OCI-LY7 (cell line): ENCODE measurements around the gene MED4. TPM values are rescaled to one million over a fixed set of nuclear protein-coding genes. Genes with fewer than 3 reads are reported as not detected.

Experiments
- BruUV-seq: library from RNA; stranded (reverse); fragments of 400-500 nt; replicated peaks from 2 replicates; lab custom pipeline; 2021; lab: Mats Ljungman, UMichigan
- CTCF ChIA-PET: fragments of 300-600 bp; sonication (Branson Sonifier 250); formaldehyde crosslinking; loops from one replicate; lab custom pipeline; 2022; ENCODE audit warnings: antibody characterized with exemption; ENCODE audit not compliant: unreplicated experiment; lab: Charles Lee
- POLR2A ChIA-PET: fragments of 300-600 bp; sonication (Branson Sonifier 250); formaldehyde crosslinking; loops from one replicate; lab custom pipeline; 2022; ENCODE audit warnings: antibody characterized with exemption; lab: Charles Lee
- DNase-seq: peaks from one replicate; pipeline ENCODE4 v3.0.0-alpha.2; 2015; ENCODE audit warnings: low spot score
- H2AFZ ChIP-seq: fragments of 200-600 bp; sonication (generic), shearing (Covaris generic); 2 replicates; pipeline ENCODE4 v1.6.1; 2014; ENCODE audit warnings: mild to moderate bottlenecking, antibody characterized with exemption, low read length, moderate library complexity
- H3K27ac ChIP-seq: fragments of 200-600 bp; sonication (generic); 2 replicates; pipeline ENCODE4 v1.5.1; 2014; ENCODE audit warnings: mixed run types, low read depth, mild to moderate bottlenecking, moderate library complexity, low read length, inconsistent platforms; ENCODE audit not compliant: poor library complexity, severe bottlenecking
- H3K36me3 ChIP-seq: fragments of 200-600 bp; sonication (generic); 2 replicates; pipeline ENCODE4 v1.6.1; 2014; ENCODE audit warnings: mild to moderate bottlenecking, antibody characterized with exemption, low read length, moderate library complexity, mixed read lengths; ENCODE audit not compliant: insufficient read depth
- H3K4me1 ChIP-seq: fragments of 200-600 bp; sonication (generic); 2 replicates; pipeline ENCODE4 v1.5.1; 2014; ENCODE audit warnings: mild to moderate bottlenecking, low read length; ENCODE audit not compliant: insufficient read depth, poor library complexity, severe bottlenecking
- H3K4me2 ChIP-seq: fragments of 200-600 bp; sonication (generic); 2 replicates; pipeline ENCODE4 v1.6.1; 2014; ENCODE audit warnings: mild to moderate bottlenecking, low read length
- H3K4me3 ChIP-seq: fragments of 200-600 bp; sonication (generic); 2 replicates; pipeline ENCODE4 v1.5.1; 2014; ENCODE audit warnings: mild to moderate bottlenecking, low read depth, low read length; ENCODE audit not compliant: poor library complexity, severe bottlenecking
- H3K79me2 ChIP-seq: fragments of 200-600 bp; sonication (generic); 2 replicates; pipeline ENCODE4 v1.6.1; 2016; ENCODE audit warnings: low read depth, mild to moderate bottlenecking, low read length, moderate library complexity, mixed read lengths; ENCODE audit not compliant: insufficient read depth
- H3K9me2 ChIP-seq: fragments of 200-600 bp; sonication (generic); 2 replicates; pipeline ENCODE4 v1.6.1; 2016; ENCODE audit warnings: mild to moderate bottlenecking, low read length, mixed read lengths; ENCODE audit not compliant: insufficient read depth
- H3K9me3 ChIP-seq: fragments of 200-600 bp; sonication (generic); 2 replicates; pipeline ENCODE4 v1.6.1; 2014; ENCODE audit warnings: mild to moderate bottlenecking, mixed run types, low read length, mixed read lengths
- H4K20me1 ChIP-seq: fragments of 200-600 bp; sonication (generic); 2 replicates; pipeline ENCODE4 v1.6.1; 2014; ENCODE audit warnings: mild to moderate bottlenecking, antibody characterized with exemption, low read length, moderate library complexity, mixed read lengths; ENCODE audit not compliant: insufficient read depth
- EZH2phosphoT487 ChIP-seq: fragments of 200-600 bp; sonication (generic); IDR thresholded peaks from 2 replicates; pipeline ENCODE4 v1.6.1; 2018; ENCODE audit warnings: low read depth, borderline replicate concordance, mild to moderate bottlenecking, mixed run types, antibody characterized with exemption, low read length, moderate library complexity, mixed read lengths
- intact Hi-C: fragments of 100-400 bp; cut with micrococcal nuclease; formaldehyde crosslinking; loops from one replicate; pipeline ENCODE4 v1.10.0; 2022; ENCODE audit not compliant: unreplicated experiment
- small RNA-seq: library from RNA; depleted of rRNA; stranded (forward); fragments of <200 nt; gene quantifications from one replicate; pipeline ENCODE3, GENCODE V24; 2014
- total RNA-seq, 2 experiments: library from RNA; depleted of rRNA in 1 of 2; stranded (reverse); fragments of >200 nt in 1 of 2; shearing (Covaris generic) in 1 of 2; gene quantifications; 2 replicates each; pipeline ENCODE4 v1.2.3, GENCODE V29; 2014 to 2022
- TF ChIP-seq, protein P1 (sequence below): fragments of 200-600 bp; sonication (generic); conservative IDR thresholded peaks from 2 replicates; pipeline ENCODE4 v1.5.1; 2014; ENCODE audit warnings: mild to moderate bottlenecking, antibody characterized with exemption, low read length, moderate library complexity, mixed read lengths

Gene MED4
- total RNA-seq, 2 experiments from 2014 or later = 31.1 to 57.0 TPM

DNA sequence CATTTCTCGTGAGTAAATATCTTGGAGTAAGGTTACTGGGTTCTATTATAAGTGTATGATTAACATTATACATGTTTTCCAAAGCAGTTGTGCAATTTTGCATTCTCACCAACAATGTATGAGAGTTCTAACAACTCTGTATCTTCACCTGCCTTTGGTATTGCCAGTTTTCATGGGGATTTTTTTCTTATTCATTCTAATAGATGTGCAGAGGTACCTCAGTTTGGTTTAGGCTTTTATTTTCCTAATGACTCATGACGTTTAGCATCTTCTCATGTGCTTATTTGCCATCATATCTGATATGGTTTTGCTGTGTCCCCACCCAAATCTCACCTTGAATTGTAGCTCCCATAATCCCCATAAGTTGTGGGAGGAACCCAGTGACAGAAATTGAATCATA, 65.0 kb downstream of the MED4 start:
- no peaks in the 10 kb centered on the region for H3K9me2 ChIP-seq
- H3K27ac ChIP-seq = no peak overlapping the region
- ChIA-PET CTCF (no interaction called here), POLR2A (no interaction called here)
- no peaks in the 10 kb centered on the region for H3K4me1 ChIP-seq
- no peaks in the 10 kb centered on the region for H4K20me1 ChIP-seq
- no peak overlapping the region for H3K4me3 ChIP-seq
- H2AFZ ChIP-seq = no peak overlapping the region
- DNase-seq = no peak
- intact Hi-C loops = no loop called here
- no TSS peak for BruUV-seq
- peaks cover 60% of the 10 kb centered on the region for H3K36me3 ChIP-seq
- no peaks in the 10 kb centered on the region for H3K79me2 ChIP-seq
- no peak overlapping the region for H3K4me2 ChIP-seq
- no peak for TF ChIP-seq EZH2phosphoT487
- TF ChIP-seq, protein P1, sequence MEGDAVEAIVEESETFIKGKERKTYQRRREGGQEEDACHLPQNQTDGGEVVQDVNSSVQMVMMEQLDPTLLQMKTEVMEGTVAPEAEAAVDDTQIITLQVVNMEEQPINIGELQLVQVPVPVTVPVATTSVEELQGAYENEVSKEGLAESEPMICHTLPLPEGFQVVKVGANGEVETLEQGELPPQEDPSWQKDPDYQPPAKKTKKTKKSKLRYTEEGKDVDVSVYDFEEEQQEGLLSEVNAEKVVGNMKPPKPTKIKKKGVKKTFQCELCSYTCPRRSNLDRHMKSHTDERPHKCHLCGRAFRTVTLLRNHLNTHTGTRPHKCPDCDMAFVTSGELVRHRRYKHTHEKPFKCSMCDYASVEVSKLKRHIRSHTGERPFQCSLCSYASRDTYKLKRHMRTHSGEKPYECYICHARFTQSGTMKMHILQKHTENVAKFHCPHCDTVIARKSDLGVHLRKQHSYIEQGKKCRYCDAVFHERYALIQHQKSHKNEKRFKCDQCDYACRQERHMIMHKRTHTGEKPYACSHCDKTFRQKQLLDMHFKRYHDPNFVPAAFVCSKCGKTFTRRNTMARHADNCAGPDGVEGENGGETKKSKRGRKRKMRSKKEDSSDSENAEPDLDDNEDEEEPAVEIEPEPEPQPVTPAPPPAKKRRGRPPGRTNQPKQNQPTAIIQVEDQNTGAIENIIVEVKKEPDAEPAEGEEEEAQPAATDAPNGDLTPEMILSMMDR = no peak
- peaks cover 35% of the 10 kb centered on the region; the same call in 1 of the 2 replicates for H3K9me3 ChIP-seq

DNA sequence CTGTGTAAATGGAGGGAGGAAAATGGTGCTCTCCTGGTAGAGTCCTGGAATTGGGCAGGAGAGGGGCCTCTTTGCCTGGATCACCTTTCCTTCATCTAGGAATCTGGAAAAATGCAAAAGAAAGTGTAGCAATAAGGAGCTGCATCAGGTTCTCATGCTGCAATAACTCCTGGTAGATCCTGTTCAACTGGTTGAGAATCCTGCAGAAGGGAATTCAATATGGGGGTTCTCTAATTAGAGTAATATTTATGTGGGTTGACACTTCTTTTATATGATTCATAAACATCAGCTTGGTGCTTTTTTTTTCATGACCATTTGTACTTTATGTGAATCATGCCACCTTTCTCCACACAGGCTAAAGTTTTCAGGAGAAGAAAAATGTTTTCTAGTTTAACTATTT, 66.8 kb downstream of the MED4 start:
- H4K20me1 ChIP-seq = no peaks in the 10 kb centered on the region
- peaks cover 26% of the 10 kb centered on the region; the same call in 1 of the 2 replicates for H3K9me3 ChIP-seq
- no peaks in the 10 kb centered on the region for H3K79me2 ChIP-seq
- no peak overlapping the region for H2AFZ ChIP-seq
- no peak for DNase-seq
- POLR2A ChIA-PET = interaction anchor here (0.6 to 1.1 kb wide), 3 partner anchors 9 to 633 kb away, joined by 3 to 6 read pairs (median 3); partner anchors contain the start of gene NUDT15
- TF ChIP-seq EZH2phosphoT487 = no peak
- TF ChIP-seq, protein P1 = no peak
- no peaks in the 10 kb centered on the region for H3K9me2 ChIP-seq
- peaks cover 44% of the 10 kb centered on the region for H3K36me3 ChIP-seq
- no peak overlapping the region for H3K4me3 ChIP-seq
- intact Hi-C loops = no loop called here
- no peak overlapping the region for H3K27ac ChIP-seq
- no TSS peak for BruUV-seq
- CTCF ChIA-PET = no interaction called here
- H3K4me1 ChIP-seq = no peaks in the 10 kb centered on the region
- H3K4me2 ChIP-seq = no peak overlapping the region

Small RNA genes lying within 50 kb of the gene (small RNA-seq; reads per million reads assigned to genes)
- gene POLR2KP2 = not detected

Other genes with a start within 250 kb of the MED4 start
- gene SUCLA2, start 93.8 kb downstream of the MED4 start, total RNA-seq (2014; rRNA removed; shearing (Covaris generic)) = 19.9 and 22.9 TPM in 2 replicates
- gene SUCLA2, start 93.8 kb downstream of the MED4 start, total RNA-seq (2022) = 46.7 and 53.5 TPM in 2 replicates
- gene NUDT15, start 57.4 kb downstream of the MED4 start, total RNA-seq (2014; rRNA removed; shearing (Covaris generic)) = 19.3 and 26.8 TPM in 2 replicates
- 15.9 and 17.8 TPM in 2 replicates for gene NUDT15, start 57.4 kb downstream of the MED4 start, total RNA-seq (2022)
- gene ITM2B, start 138.1 kb upstream of the MED4 start, total RNA-seq (2014; rRNA removed; shearing (Covaris generic)) = 14.7 and 21.1 TPM in 2 replicates
- 43.3 and 44.5 TPM in 2 replicates for gene ITM2B, start 138.1 kb upstream of the MED4 start, total RNA-seq (2022)
- 31.7 and 33.5 TPM in 2 replicates for gene RB1, start 208.6 kb upstream of the MED4 start, total RNA-seq (2014; rRNA removed; shearing (Covaris generic))
- 72.7 and 84.4 TPM in 2 replicates for gene RB1, start 208.6 kb upstream of the MED4 start, total RNA-seq (2022)